ENCODE results near the gene NBEA.
A peak's percentile ranks its signal among the peaks of the same experiment; 100 is the strongest.

Gene NBEA

DNA sequence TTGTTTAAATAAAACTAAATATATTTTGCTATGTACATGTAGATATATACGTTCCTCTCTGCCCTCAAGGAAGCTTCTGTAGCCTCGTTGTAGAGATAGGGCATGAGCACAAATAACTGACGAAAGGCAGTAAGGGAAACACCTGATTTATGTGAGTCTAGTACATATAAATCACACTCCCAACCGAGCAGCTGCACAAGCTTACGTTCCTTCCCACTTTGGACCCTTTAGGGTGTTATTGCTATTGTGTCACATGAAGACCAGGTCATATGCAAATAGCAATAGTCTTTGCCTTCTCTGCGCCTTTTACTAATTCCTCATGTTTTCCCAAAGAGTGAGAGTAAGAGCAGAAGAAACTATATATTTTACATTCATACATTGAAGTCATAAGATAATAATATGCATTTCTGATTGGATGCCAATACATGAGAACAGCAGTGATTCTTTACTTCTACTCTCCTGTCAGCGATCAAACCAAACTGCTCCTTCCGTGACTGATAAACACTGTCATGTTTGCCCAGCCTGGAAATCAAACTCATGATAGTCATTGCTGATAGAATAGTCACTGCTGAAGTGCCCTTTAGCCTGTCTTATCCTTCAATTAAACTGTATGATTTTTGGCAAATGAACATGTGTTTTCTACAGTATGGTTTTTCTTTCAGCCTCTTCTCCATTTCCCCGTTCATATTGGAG is 661.7 kb downstream of the NBEA start:
- H3K4me3 ChIP-seq (ENCODE audit: low read length), result no peak overlapping the region
- TF ChIP-seq, protein P1, sequence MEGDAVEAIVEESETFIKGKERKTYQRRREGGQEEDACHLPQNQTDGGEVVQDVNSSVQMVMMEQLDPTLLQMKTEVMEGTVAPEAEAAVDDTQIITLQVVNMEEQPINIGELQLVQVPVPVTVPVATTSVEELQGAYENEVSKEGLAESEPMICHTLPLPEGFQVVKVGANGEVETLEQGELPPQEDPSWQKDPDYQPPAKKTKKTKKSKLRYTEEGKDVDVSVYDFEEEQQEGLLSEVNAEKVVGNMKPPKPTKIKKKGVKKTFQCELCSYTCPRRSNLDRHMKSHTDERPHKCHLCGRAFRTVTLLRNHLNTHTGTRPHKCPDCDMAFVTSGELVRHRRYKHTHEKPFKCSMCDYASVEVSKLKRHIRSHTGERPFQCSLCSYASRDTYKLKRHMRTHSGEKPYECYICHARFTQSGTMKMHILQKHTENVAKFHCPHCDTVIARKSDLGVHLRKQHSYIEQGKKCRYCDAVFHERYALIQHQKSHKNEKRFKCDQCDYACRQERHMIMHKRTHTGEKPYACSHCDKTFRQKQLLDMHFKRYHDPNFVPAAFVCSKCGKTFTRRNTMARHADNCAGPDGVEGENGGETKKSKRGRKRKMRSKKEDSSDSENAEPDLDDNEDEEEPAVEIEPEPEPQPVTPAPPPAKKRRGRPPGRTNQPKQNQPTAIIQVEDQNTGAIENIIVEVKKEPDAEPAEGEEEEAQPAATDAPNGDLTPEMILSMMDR (conservative IDR thresholded peaks at IDR 0.05; ENCODE audit: low read length), result no peak
- no peak for DNase-seq (ENCODE audit: low read depth)

DNA sequence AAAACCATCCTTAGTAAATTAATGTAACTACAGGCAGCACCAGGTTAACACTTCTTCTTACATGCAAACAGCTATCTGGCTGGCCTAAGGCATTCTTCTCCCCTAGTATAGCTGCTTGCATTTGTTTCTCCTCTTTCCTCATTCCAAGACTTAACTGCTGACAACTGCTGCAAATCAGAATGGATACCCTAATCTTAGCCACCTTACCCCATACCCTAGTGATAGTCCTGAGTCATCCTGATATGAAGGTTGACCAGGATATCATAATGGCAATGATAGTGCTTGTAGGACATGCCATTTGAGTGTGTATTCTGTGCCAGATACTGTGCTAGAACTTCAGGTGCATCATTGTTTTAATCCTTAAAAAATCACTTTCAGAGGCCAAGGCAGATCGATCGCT is 672.6 kb downstream of the NBEA start:
- no peak overlapping the region for H3K4me3 ChIP-seq (ENCODE audit: low read length)
- DNase-seq (ENCODE audit: low read depth), result no peak
- TF ChIP-seq, protein P1 (conservative IDR thresholded peaks at IDR 0.05; ENCODE audit: low read length), result no peak

DNA sequence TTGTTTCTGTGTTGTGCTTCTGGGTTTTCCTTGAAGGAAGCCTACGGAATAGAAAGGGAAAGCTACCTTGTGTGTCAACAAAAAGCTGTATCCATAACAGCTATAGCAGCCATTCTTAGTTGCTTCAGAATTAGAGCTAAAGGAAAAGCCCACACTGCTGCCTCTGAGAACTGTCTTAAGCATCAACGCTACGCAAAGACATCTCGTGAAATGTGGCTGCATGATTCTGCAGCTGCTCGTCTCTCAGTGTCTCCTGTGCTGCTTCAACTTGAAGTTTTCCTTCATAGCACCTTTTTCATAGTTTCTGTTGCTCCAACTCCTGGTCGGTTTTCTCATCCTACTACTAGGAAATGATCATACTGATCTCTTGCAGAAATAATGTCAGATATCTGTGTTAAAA is 675.4 kb downstream of the NBEA start:
- no peak for DNase-seq (ENCODE audit: low read depth)
- TF ChIP-seq, protein P1 (conservative IDR thresholded peaks at IDR 0.05; ENCODE audit: low read length), result no peak
- H3K4me3 ChIP-seq (ENCODE audit: low read length), result no peak overlapping the region

- no peak for DNase-seq (ENCODE audit: low read depth)
- H3K4me3 ChIP-seq (ENCODE audit: low read length), result no peak overlapping the region
- TF ChIP-seq, protein P1 (conservative IDR thresholded peaks at IDR 0.05; ENCODE audit: low read length), result no peak
Measured at GRCh38 chr13:35618565-35619083, 676.6 kb downstream of the NBEA start.

- TF ChIP-seq, protein P1 (conservative IDR thresholded peaks at IDR 0.05; ENCODE audit: low read length), result no peak
- DNase-seq (ENCODE audit: low read depth), result peak; percentile 52
- no peak overlapping the region for H3K4me3 ChIP-seq (ENCODE audit: low read length)
Measured at GRCh38 chr13:35621989-35622388, 679.9 kb downstream of the NBEA start.

- TF ChIP-seq, protein P1 (conservative IDR thresholded peaks at IDR 0.05; ENCODE audit: low read length), result no peak
- no peak for DNase-seq (ENCODE audit: low read depth)
- H3K4me3 ChIP-seq (ENCODE audit: low read length), result no peak overlapping the region
Measured at GRCh38 chr13:35629026-35629425, 687.0 kb downstream of the NBEA start.

DNA sequence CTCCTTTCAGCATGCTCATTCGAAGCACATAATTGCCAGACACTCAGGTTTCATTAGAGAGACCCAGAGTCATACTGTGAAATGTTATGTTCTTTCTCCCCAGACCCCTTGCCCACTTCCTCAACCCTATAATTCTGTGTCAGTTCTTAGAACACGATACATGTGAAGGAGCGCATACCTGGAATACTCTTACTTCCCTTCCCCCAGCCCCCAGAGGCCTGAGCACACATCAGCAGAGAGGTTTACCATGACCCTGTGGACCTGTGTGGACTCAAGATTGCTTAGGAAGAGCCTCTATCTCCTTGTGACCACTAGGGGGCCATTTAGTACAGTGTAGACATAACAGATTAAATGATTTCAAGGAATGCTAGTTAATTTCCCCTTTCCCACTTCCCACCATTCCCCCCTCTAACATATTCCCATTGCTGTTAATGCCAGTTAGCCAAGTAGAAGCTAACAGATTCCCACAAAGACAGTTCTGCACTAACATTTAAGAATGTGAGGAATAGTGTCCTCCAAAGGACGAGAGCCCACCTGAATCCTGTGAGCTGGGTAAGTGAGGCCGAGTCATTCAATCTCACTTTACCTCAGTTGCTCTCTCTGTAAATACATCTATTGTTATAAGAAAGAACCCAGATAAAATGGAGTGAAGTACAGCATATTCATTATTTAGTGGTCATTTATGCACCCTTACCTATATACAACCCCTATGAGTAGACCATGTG is 688.6 kb downstream of the NBEA start:
- TF ChIP-seq, protein P1 (conservative IDR thresholded peaks at IDR 0.05; ENCODE audit: low read length), result peak; percentile 91
- H3K4me3 ChIP-seq (ENCODE audit: low read length), result no peak overlapping the region
- DNase-seq (ENCODE audit: low read depth), result peak; percentile 79
